ENCODE results near the gene EARS2. TPM values are rescaled to one million over a fixed set of nuclear protein-coding genes. Genes with fewer than 3 reads are reported as not detected.

The EARS2 gene
- total RNA-seq, 4 donors from 2014 or later: 8.4 to 39.6 (median 19.3) TPM

GRCh38 chr16:23595246-23595950 lies 38.2 kb upstream of the EARS2 start:
- DNase-seq (no peak), ATAC-seq (peak; percentile 12 to 14)
- Histone ChIP-seq H3K9me3 (no peaks in the 10 kb centered on the region), H3K27me3 (no peaks in the 10 kb centered on the region), H3K4me3 (peak overlapping the region; percentile 88 to 100 (median 97)), H3K27ac (peak overlapping the region; percentile 94 to 99 (median 96)), H3K4me1 (peaks cover 26 to 35% of the 10 kb centered on the region in 2 donors), H3K36me3 (peaks cover 0 to 27% of the 10 kb centered on the region in 2 donors)
- intact Hi-C loops (cut with DNase I; ENCODE audit: low total_unique reads): loop anchor here (5.0 to 10.0 kb wide), 2 partner anchors 143 to 1391 kb away; partner anchors contain the start of genes COG7 and EEF2K
- in situ Hi-C loops (cut with MboI; ENCODE audit: low sequenced_read_pairs in 4 of 4): loop anchor here in 1 of 4 donors (5.0 kb wide), 1 partner anchor 38 kb away; the partner anchor contains the start of genes EARS2 and UBFD1
- TF ChIP-seq CTCF (IDR thresholded peaks at IDR 0.05 in 4 of 5, conservative IDR thresholded peaks at IDR 0.05 in 1 of 5) (no peak), POLR2A (IDR thresholded peaks at IDR 0.05) (no peak)

GRCh38 chr16:23594186-23594585 lies 37.0 kb upstream of the EARS2 start:
- H3K27ac ChIP-seq: peak overlapping the region; percentile 94 to 99 (median 96)
- no peaks in the 10 kb centered on the region for H3K27me3 ChIP-seq
- ATAC-seq: peak; percentile 10 to 22
- peak overlapping the region in 1 of 4 donors; percentile 95 for H3K4me3 ChIP-seq
- TF ChIP-seq CTCF (IDR thresholded peaks at IDR 0.05 in 4 of 5, conservative IDR thresholded peaks at IDR 0.05 in 1 of 5): no peak
- TF ChIP-seq POLR2A (IDR thresholded peaks at IDR 0.05): no peak
- peaks cover 26 to 35% of the 10 kb centered on the region in 2 donors for H3K4me1 ChIP-seq
- no peaks in the 10 kb centered on the region for H3K9me3 ChIP-seq
- in situ Hi-C loops (cut with MboI; ENCODE audit: low sequenced_read_pairs in 4 of 4) (loop anchor here in 1 of 4 donors (5.0 kb wide), 1 partner anchor 37 kb away; the partner anchor contains the start of genes EARS2 and UBFD1), intact Hi-C loops (cut with DNase I; ENCODE audit: low total_unique reads) (loop anchor here (10.0 kb wide), 1 partner anchor 1389 kb away; the partner anchor contains the start of gene EEF2K)
- peak in 1 of 2 donors; percentile 63 for DNase-seq
- peaks cover 0 to 39% of the 10 kb centered on the region in 2 donors for H3K36me3 ChIP-seq

GRCh38 chr16:23590181-23590580 lies 33.0 kb upstream of the EARS2 start:
- Histone ChIP-seq H3K4me1 (peaks cover 20 to 32% of the 10 kb centered on the region in 2 donors), H3K4me3 (no peak overlapping the region), H3K36me3 (peaks cover 0 to 62% of the 10 kb centered on the region in 2 donors), H3K27ac (peak overlapping the region in 1 of 4 donors; percentile 58), H3K27me3 (no peaks in the 10 kb centered on the region), H3K9me3 (no peaks in the 10 kb centered on the region)
- no peak for TF ChIP-seq CTCF (IDR thresholded peaks at IDR 0.05 in 4 of 5, conservative IDR thresholded peaks at IDR 0.05 in 1 of 5)
- in situ Hi-C loops (cut with MboI; ENCODE audit: low sequenced_read_pairs in 4 of 4): loop anchor here in 1 of 4 donors (5.0 kb wide), 1 partner anchor 33 kb away; the partner anchor contains the start of genes EARS2 and UBFD1
- ATAC-seq (no peak), DNase-seq (no peak)
- intact Hi-C loops (cut with DNase I; ENCODE audit: low total_unique reads): loop anchor here (10.0 kb wide), 1 partner anchor 1385 kb away; the partner anchor contains the start of gene EEF2K

GRCh38 chr16:23587726-23588125 lies 30.6 kb upstream of the EARS2 start:
- Histone ChIP-seq H3K36me3 (peaks cover 0 to 67% of the 10 kb centered on the region in 2 donors), H3K27ac (peak overlapping the region in 3 of 4 donors; percentile 5 to 58 (median 19)), H3K4me1 (peaks cover under 1 to 9% of the 10 kb centered on the region in 2 donors), H3K27me3 (no peaks in the 10 kb centered on the region), H3K4me3 (no peak overlapping the region), H3K9me3 (no peaks in the 10 kb centered on the region)
- in situ Hi-C loops (cut with MboI; ENCODE audit: low sequenced_read_pairs in 4 of 4): no loop called here
- DNase-seq (no peak), ATAC-seq (no peak)
- intact Hi-C loops (cut with DNase I; ENCODE audit: low total_unique reads): no loop called here
- TF ChIP-seq CTCF (IDR thresholded peaks at IDR 0.05 in 4 of 5, conservative IDR thresholded peaks at IDR 0.05 in 1 of 5) (no peak), POLR2A (IDR thresholded peaks at IDR 0.05) (no peak)

All from gastrocnemius medialis (tissue), 4 donors.